ENCODE measurements around the gene KLHL28. TPM values are rescaled to one million over a fixed set of nuclear protein-coding genes. Genes with fewer than 3 reads are reported as not detected.

Gene KLHL28
- total RNA-seq, result 10 to 100 TPM; 18.6 to 20.3 TPM
- 15.1 TPM for polyA plus RNA-seq (2013, experiment 1 of 2)
- polyA plus RNA-seq (2013, experiment 2 of 2), result 14.3 TPM
- long read RNA-seq, experiment 1, partial matches to known transcripts, result 1 of 6 reads
- long read RNA-seq, experiment 1, other reads (novel, unspliced or antisense), result 5 of 6 reads
- long read RNA-seq, experiment 2, full-length matches to known transcripts, result 3 of 10 reads
- long read RNA-seq, experiment 2, partial matches to known transcripts, result 1 of 10 reads
- long read RNA-seq, experiment 2, other reads (novel, unspliced or antisense), result 6 of 10 reads
- long read RNA-seq, experiment 3, full-length matches to known transcripts, result 62 of 82 reads
- long read RNA-seq, experiment 3, partial matches to known transcripts, result 13 of 82 reads
- long read RNA-seq, experiment 3, other reads (novel, unspliced or antisense), result 7 of 82 reads
- long read RNA-seq, experiment 4, full-length matches to known transcripts, result 18 of 37 reads
- long read RNA-seq, experiment 4, partial matches to known transcripts, result 13 of 37 reads
- long read RNA-seq, experiment 4, other reads (novel, unspliced or antisense), result 6 of 37 reads

- Mint-ChIP-seq H3K4me3 (no peak within 1 kb of the TSS), H3K9me3 (peaks cover 3% of the 10 kb centered on the region), H3K4me1 (peaks cover 43% of the 10 kb centered on the region), H3K27ac (no peak within 1 kb of the TSS), H3K36me3 (ENCODE audit: low read depth) (peaks cover 9% of the 10 kb centered on the region), H3K27me3 (ENCODE audit: insufficient read depth) (no peaks in the 10 kb centered on the region)
- Histone ChIP-seq H3K27me3 (ENCODE audit: control insufficient read depth, insufficient read depth, low read length, poor library complexity, severe bottlenecking) (no peaks in the 10 kb centered on the region), H3K36me3 (ENCODE audit: control insufficient read depth, insufficient read depth, low read length) (peaks cover 5% of the 10 kb centered on the region), H3K9ac (ENCODE audit: extremely low read depth, low read length, poor library complexity, severe bottlenecking) (peak within 1 kb of the TSS; percentile 77), H3K9me3 (ENCODE audit: control insufficient read depth, low read length) (no peaks in the 10 kb centered on the region), H3K4me1 (ENCODE audit: control insufficient read depth, insufficient read depth, low read length) (peaks cover 5% of the 10 kb centered on the region), H3K4me3 (ENCODE audit: low read length) (peak within 1 kb of the TSS; percentile 99), H3K27ac (ENCODE audit: low read depth, low read length) (peak within 1 kb of the TSS; percentile 91)
- peak; percentile 99 for DNase-seq
- no peak for TF ChIP-seq CTCF (conservative IDR thresholded peaks at IDR 0.05)
- 0% methylated on average over 15 to 37 of the region's 37 CpGs for WGBS, 2 experiments (ENCODE audit: insufficient coverage in 1 of 2, insufficient read length in 1 of 2)
Observed at GRCh38 chr14:44961554-44962333, at the start of gene KLHL28, which contains the start of gene TOGARAM1. Gene KLHL28 (minus strand): TSS chr14:44961947. CDS start chr14:44945928, 16,019 bp downstream. Gene TOGARAM1 (plus strand): TSS chr14:44962190. CDS start chr14:44962422, 232 bp downstream.

- no peaks in the 10 kb centered on the region for H3K27me3 ChIP-seq (ENCODE audit: control insufficient read depth, insufficient read depth, low read length, poor library complexity, severe bottlenecking)
- Mint-ChIP-seq H3K4me1 (peaks cover 8% of the 10 kb centered on the region), H3K4me3 (no peak overlapping the region), H3K27ac (no peak overlapping the region), H3K36me3 (ENCODE audit: low read depth) (peaks cover 19% of the 10 kb centered on the region), H3K9me3 (no peaks in the 10 kb centered on the region), H3K27me3 (ENCODE audit: insufficient read depth) (no peaks in the 10 kb centered on the region)
- H3K4me3 ChIP-seq (ENCODE audit: low read length), result no peak overlapping the region
- no peak overlapping the region for H3K9ac ChIP-seq (ENCODE audit: extremely low read depth, low read length, poor library complexity, severe bottlenecking)
- TF ChIP-seq CTCF (conservative IDR thresholded peaks at IDR 0.05), result no peak
- no peak for DNase-seq
- peaks cover 7% of the 10 kb centered on the region for H3K36me3 ChIP-seq (ENCODE audit: control insufficient read depth, insufficient read depth, low read length)
- WGBS, 2 experiments (ENCODE audit: insufficient coverage in 1 of 2, insufficient read length in 1 of 2), result 92 to 100% methylated on average over 1 to 2 of the region's 2 CpGs
- H3K9me3 ChIP-seq (ENCODE audit: control insufficient read depth, low read length), result no peaks in the 10 kb centered on the region
- H3K4me1 ChIP-seq (ENCODE audit: control insufficient read depth, insufficient read depth, low read length), result no peaks in the 10 kb centered on the region
- no peak overlapping the region for H3K27ac ChIP-seq (ENCODE audit: low read depth, low read length)
Observed at GRCh38 chr14:45003924-45004323, 42.2 kb upstream of the KLHL28 start.

- H3K4me1 Mint-ChIP-seq, result peaks cover 3% of the 10 kb centered on the region
Observed at GRCh38 chr14:44995770-44996294, 34.1 kb upstream of the KLHL28 start.

More at GRCh38 chr14:44995770-44996294, 34.1 kb upstream of the KLHL28 start:
- Histone ChIP-seq H3K9me3 (ENCODE audit: control insufficient read depth, low read length) (no peaks in the 10 kb centered on the region), H3K4me3 (ENCODE audit: low read length) (no peak overlapping the region), H3K27ac (ENCODE audit: low read depth, low read length) (no peak overlapping the region), H3K36me3 (ENCODE audit: control insufficient read depth, insufficient read depth, low read length) (peaks cover 21% of the 10 kb centered on the region), H3K27me3 (ENCODE audit: control insufficient read depth, insufficient read depth, low read length, poor library complexity, severe bottlenecking) (no peaks in the 10 kb centered on the region), H3K4me1 (ENCODE audit: control insufficient read depth, insufficient read depth, low read length) (no peaks in the 10 kb centered on the region), H3K9ac (ENCODE audit: extremely low read depth, low read length, poor library complexity, severe bottlenecking) (no peak overlapping the region)
- TF ChIP-seq CTCF (conservative IDR thresholded peaks at IDR 0.05), result no peak
- Mint-ChIP-seq H3K27ac (no peak overlapping the region), H3K36me3 (ENCODE audit: low read depth) (peaks cover 23% of the 10 kb centered on the region), H3K4me3 (no peak overlapping the region), H3K27me3 (ENCODE audit: insufficient read depth) (no peaks in the 10 kb centered on the region), H3K9me3 (no peaks in the 10 kb centered on the region)
- WGBS, 2 experiments (ENCODE audit: insufficient coverage in 1 of 2, insufficient read length in 1 of 2), result 100% methylated on average over 2 of the region's 4 CpGs
- no peak for DNase-seq
